BE2C (cell line): Measurements from ENCODE around the gene TFRC.
"Not testable (repeated sequence)": the region's sequence is repeated elsewhere in the genome, so short reads cannot be mapped to it uniquely, and the experiment has no call there.

Experiments
- DNase-seq: peaks from one replicate; pipeline ENCODE4 v3.0.0-alpha.2; 2020
- H3K27me3 ChIP-seq: fragments of 250-450 bp; sonication (Bioruptor Pico); 2 replicates; pipeline ENCODE4 v1.5.1; 2020; ENCODE audit warnings: mild to moderate bottlenecking
- H3K36me3 ChIP-seq: fragments of 250-450 bp; sonication (Bioruptor Pico); 2 replicates; pipeline ENCODE4 v1.5.1; 2020; ENCODE audit warnings: mild to moderate bottlenecking
- H3K4me1 ChIP-seq: fragments of 250-450 bp; sonication (Bioruptor Pico); 2 replicates; pipeline ENCODE4 v1.5.1; 2020
- H3K4me3 ChIP-seq: 2 replicates; pipeline ENCODE4 v1.5.1; 2011; ENCODE audit warnings: low read depth, low read length
- H3K9me3 ChIP-seq: fragments of 250-450 bp; sonication (Bioruptor Pico); 2 replicates; pipeline ENCODE4 v1.5.1; 2020
- TF ChIP-seq, protein P1 (sequence below): IDR thresholded peaks from 2 replicates; pipeline ENCODE4 v1.5.1; 2012; ENCODE audit warnings: mild to moderate bottlenecking, low read depth, low read length

Gene TFRC

DNA sequence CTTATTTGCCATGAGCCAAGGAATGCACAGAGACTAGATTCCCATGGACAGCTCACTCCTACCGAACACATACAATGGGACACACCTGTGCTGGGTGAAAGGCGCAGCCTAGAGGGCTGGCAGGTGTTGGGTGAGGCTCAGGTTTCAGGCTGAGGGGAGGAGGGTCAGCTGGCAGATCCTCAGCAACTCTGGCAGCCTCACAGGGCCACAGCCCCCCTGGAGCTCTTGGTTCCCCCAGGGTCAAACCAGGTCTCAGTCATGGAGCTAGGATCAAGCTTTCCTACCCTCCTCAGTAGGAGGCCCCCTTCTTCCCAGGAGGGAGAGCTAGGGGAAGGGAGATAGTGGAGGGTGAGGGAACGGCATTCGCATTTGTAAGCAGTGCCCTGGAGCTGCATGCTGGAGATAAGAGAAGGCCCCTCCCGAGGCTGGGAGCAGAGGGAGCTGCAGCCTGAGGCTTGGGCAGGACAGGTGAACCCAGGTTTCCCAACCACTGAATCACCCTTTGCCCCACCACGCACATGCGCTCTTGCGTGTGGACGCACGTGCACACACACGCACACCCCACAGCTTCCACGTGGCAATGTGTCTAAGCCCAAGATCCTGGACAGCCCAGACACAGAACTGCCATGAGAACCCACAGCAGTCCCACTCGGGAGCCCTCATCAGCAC, 26.3 kb upstream of the TFRC start:
- H3K9me3 ChIP-seq, result no peaks in the 10 kb centered on the region
- no peak overlapping the region for H3K4me3 ChIP-seq
- TF ChIP-seq, protein P1, sequence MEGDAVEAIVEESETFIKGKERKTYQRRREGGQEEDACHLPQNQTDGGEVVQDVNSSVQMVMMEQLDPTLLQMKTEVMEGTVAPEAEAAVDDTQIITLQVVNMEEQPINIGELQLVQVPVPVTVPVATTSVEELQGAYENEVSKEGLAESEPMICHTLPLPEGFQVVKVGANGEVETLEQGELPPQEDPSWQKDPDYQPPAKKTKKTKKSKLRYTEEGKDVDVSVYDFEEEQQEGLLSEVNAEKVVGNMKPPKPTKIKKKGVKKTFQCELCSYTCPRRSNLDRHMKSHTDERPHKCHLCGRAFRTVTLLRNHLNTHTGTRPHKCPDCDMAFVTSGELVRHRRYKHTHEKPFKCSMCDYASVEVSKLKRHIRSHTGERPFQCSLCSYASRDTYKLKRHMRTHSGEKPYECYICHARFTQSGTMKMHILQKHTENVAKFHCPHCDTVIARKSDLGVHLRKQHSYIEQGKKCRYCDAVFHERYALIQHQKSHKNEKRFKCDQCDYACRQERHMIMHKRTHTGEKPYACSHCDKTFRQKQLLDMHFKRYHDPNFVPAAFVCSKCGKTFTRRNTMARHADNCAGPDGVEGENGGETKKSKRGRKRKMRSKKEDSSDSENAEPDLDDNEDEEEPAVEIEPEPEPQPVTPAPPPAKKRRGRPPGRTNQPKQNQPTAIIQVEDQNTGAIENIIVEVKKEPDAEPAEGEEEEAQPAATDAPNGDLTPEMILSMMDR, result no peak
- H3K4me1 ChIP-seq, result no peaks in the 10 kb centered on the region
- no peaks in the 10 kb centered on the region for H3K36me3 ChIP-seq
- H3K27me3 ChIP-seq, result no peaks in the 10 kb centered on the region
- DNase-seq, result no peak

DNA sequence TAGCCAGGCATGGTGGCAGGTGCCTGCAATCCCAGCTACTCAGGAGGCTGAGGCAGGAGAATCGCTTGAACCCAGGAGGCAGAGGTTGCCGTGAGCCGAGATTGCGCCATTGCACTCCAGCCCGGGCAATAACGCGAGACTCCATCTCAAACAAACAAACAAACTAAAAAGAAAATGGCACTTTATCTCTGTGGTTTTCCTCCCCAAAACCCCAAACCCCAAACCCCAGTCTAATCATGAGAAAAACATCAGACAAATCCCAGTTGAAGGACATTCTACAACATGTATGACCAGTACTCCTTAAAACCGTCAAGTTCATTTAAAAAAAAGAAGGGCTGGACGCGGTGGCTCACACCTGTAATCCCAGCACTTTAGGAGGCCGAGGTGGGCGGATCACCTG, 22.8 kb upstream of the TFRC start:
- H3K36me3 ChIP-seq, DNase-seq, H3K9me3 ChIP-seq, H3K4me3 ChIP-seq, H3K4me1 ChIP-seq, H3K27me3 ChIP-seq: not testable (repeated sequence)

- H3K27me3 ChIP-seq, H3K36me3 ChIP-seq, DNase-seq, H3K9me3 ChIP-seq, H3K4me1 ChIP-seq, H3K4me3 ChIP-seq: not testable (repeated sequence)
These were observed 16.6 kb upstream of the TFRC start for GRCh38 chr3:196098365-196098980.

DNA sequence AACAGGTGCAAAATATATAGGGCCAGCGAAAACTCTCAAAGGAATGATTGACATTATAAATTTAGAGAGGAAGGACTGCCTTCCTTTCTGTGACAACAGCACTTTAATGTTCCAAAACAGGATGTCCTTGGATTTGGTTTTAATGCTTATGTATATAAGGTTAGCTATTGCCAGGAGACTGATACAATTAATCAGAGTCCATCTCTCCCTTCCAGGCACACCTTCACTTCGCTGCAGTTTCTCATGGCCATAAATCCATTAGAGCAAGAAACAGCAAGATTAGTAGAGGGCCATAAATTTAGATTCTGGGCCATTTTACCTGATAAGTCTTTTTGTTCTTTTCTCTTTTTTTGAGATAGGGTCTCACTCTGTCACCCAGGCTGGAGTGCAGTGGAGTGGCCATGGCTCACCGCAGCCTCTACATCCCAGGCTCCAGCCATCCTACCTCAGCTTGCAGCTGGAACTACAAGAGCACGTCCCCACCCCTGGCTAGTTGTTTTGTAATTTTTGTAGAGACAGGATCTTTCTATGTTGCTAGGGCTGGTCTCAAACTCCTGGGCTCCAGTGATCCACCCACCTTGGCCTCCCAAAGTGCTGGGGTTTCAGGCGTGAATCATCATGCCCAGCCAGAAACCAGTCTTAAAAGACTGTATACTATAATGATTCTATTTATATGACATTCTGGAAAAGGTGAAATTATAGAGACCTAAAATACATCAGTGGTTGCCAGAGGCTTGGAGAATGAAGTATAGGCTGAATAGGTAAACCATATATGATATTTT, 15.7 kb upstream of the TFRC start:
- Histone ChIP-seq H3K27me3 (no peaks in the 10 kb centered on the region), H3K4me3 (no peak overlapping the region), H3K9me3 (no peaks in the 10 kb centered on the region), H3K4me1 (no peaks in the 10 kb centered on the region), H3K36me3 (no peaks in the 10 kb centered on the region)
- no peak for DNase-seq
- TF ChIP-seq, protein P1, result no peak

DNA sequence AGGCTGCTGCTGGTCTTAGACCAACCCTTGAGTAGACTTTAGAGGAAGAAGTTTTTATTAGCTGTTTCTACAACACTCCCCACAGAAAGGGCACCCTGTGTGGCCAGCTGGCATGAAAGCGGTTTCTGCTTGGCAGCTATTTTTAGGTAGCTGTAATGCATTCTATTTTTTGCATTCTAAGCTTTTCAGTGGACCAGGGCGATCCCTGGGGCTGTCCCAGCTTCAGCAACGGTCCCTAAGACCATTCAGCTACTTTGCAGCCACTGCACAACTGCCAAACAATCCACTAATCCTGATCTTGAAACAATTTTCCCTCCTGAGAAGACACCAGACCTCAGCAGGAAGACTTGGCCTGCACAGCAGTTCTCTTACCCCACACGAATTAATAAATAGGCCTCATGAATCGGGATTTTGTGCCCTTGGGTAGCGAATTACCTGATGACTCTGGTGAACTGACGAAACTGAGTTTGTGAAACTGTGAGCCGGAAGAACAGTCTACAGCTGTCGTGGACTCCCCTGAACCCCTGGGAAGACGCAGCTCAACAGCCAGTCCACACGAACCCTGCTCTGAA, 14.6 kb upstream of the TFRC start:
- Histone ChIP-seq H3K9me3 (no peaks in the 10 kb centered on the region), H3K27me3 (no peaks in the 10 kb centered on the region), H3K4me3 (no peak overlapping the region), H3K4me1 (no peaks in the 10 kb centered on the region), H3K36me3 (no peaks in the 10 kb centered on the region)
- TF ChIP-seq, protein P1, result no peak
- no peak for DNase-seq

DNA sequence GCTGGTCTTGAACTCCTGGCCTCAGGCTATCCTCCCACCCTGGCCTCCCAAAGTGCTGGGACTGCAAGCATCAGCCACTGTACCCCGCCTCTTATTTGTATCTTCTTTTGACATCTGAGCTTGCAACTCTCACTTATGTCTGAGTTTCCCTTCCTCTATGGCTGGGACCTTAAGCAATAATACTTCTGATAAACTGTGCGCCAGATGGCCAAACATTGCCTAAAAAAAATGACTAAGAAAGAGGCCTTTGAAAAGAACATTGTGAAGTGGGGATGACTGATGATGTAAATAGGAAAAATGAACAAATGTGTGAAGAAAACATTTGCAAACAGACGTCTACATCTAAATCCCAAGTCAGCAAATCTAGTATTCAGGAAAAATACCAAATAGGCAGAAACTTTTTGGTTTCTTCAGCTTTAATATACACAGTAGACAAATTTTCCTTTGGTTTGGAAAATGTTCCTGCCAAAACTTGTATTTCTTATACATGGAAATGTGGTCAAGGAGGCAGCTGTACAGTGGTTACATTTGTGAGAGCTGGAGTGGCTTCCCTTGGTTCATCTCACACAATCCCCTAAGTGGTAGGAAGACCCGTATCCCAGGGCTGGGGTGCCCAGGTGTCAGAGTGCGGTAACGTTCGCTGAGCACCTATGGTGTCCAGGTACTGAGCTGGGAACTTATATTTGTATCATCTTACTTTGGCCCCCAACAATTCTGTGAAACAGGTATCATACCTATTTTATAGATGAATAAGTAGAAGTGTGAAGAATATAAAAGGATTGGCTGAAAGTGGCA, 11.6 kb upstream of the TFRC start:
- DNase-seq, result no peak
- no peaks in the 10 kb centered on the region for H3K27me3 ChIP-seq
- TF ChIP-seq, protein P1, result no peak
- H3K4me1 ChIP-seq, result no peaks in the 10 kb centered on the region
- no peaks in the 10 kb centered on the region for H3K36me3 ChIP-seq
- H3K9me3 ChIP-seq, result no peaks in the 10 kb centered on the region
- H3K4me3 ChIP-seq, result no peak overlapping the region
